HG03108 (cell line): Measurements from ENCODE around the gene GRIK2.

Source experiments
- ATAC-seq: cut with Tn5 transposase; IDR thresholded peaks from one replicate; pipeline ENCODE4 v1.9.1; 2021; ENCODE audit warnings: moderate library complexity; ENCODE audit not compliant: unreplicated experiment

The GRIK2 gene

GRCh38 chr6:101847690-101848089, 454.2 kb downstream of the GRIK2 start:
- no peak for ATAC-seq

- ATAC-seq: no peak
These were observed 458.4 kb downstream of the GRIK2 start for GRCh38 chr6:101851911-101852310.

- ATAC-seq: no peak
These were observed 459.9 kb downstream of the GRIK2 start for GRCh38 chr6:101853231-101854085.

- ATAC-seq: no peak
These were observed 482.9 kb downstream of the GRIK2 start for GRCh38 chr6:101876431-101876830.

GRCh38 chr6:101878554-101879276, 485.2 kb downstream of the GRIK2 start:
- ATAC-seq: no peak

GRCh38 chr6:101879782-101880181, 486.3 kb downstream of the GRIK2 start:
- no peak for ATAC-seq

GRCh38 chr6:101883505-101883904, 490.0 kb downstream of the GRIK2 start:
- no peak for ATAC-seq

GRCh38 chr6:101887532-101887931, 494.0 kb downstream of the GRIK2 start:
- ATAC-seq: no peak

GRCh38 chr6:101907356-101908217, 514.1 kb downstream of the GRIK2 start:
- no peak for ATAC-seq

- no peak for ATAC-seq
These were observed 515.9 kb downstream of the GRIK2 start for GRCh38 chr6:101909366-101909765.

- ATAC-seq: no peak
These were observed 518.8 kb downstream of the GRIK2 start for GRCh38 chr6:101912311-101912710.

- no peak for ATAC-seq
These were observed 525.0 kb downstream of the GRIK2 start for GRCh38 chr6:101918471-101918870.

GRCh38 chr6:101921829-101922450, 528.4 kb downstream of the GRIK2 start:
- ATAC-seq: no peak

GRCh38 chr6:101926149-101926925, 532.8 kb downstream of the GRIK2 start:
- no peak for ATAC-seq

GRCh38 chr6:101931766-101932165, 538.3 kb downstream of the GRIK2 start:
- no peak for ATAC-seq

GRCh38 chr6:101932704-101933103, 539.2 kb downstream of the GRIK2 start:
- ATAC-seq: no peak

- ATAC-seq: no peak
These were observed 542.2 kb downstream of the GRIK2 start for GRCh38 chr6:101935732-101936131.

GRCh38 chr6:101936516-101936915, 543.0 kb downstream of the GRIK2 start:
- ATAC-seq: no peak

- no peak for ATAC-seq
These were observed 543.6 kb downstream of the GRIK2 start for GRCh38 chr6:101937108-101937507.

- no peak for ATAC-seq
These were observed 546.9 kb downstream of the GRIK2 start for GRCh38 chr6:101940391-101940790.
